ENCODE results near the gene MAML3. TPM values are rescaled to one million over a fixed set of nuclear protein-coding genes. Genes with fewer than 3 reads are reported as not detected.

The MAML3 gene
- total and polyA plus RNA-seq, 2 of the 13 experiments (the other 11 are each of a cell fraction or from before 2014, with no cell fraction given) = 0.05 to 0.13 TPM

- TF ChIP-seq ZBTB49 (CRISPR knock-in tag; IDR thresholded peaks at IDR 0.05; ENCODE audit: borderline replicate concordance) = no peak
- TF ChIP-seq U2AF2 (IDR thresholded peaks at IDR 0.05; ENCODE audit: low read depth, low read length) = 0 out of 2 replicates have a peak, but pooled peaks have one; percentile 64
- TF ChIP-seq ZSCAN30 (CRISPR knock-in tag; IDR thresholded peaks at IDR 0.05) = no peak
- TF ChIP-seq NFE2L2 (IDR thresholded peaks at IDR 0.05; ENCODE audit: low read length) = no peak
- no peak for TF ChIP-seq ZNF383 (CRISPR knock-in tag; IDR thresholded peaks at IDR 0.05; ENCODE audit: borderline replicate concordance)
- TF ChIP-seq ZBTB40 (IDR thresholded peaks at IDR 0.05) = no peak
- TF ChIP-seq ZBTB40 (CRISPR knock-in tag; IDR thresholded peaks at IDR 0.05) = peak; percentile 55; the same call in 1 of the 2 replicates
- no peak for TF ChIP-seq ZNF510 (CRISPR knock-in tag; IDR thresholded peaks at IDR 0.05; ENCODE audit: low read depth)
- TF ChIP-seq CAMTA2 (CRISPR knock-in tag; IDR thresholded peaks at IDR 0.05; ENCODE audit: borderline replicate concordance) = no peak
- TF ChIP-seq FOXK2 (IDR thresholded peaks at IDR 0.05) = no peak
- peak; percentile 48 for TF ChIP-seq HMG20B (CRISPR knock-in tag; conservative IDR thresholded peaks at IDR 0.05)
- no peak for TF ChIP-seq FOXA1 (IDR thresholded peaks at IDR 0.05)
- peak; percentile 98 for TF ChIP-seq FOXA1 (CRISPR knock-in tag; IDR thresholded peaks at IDR 0.05)
- no peak; the same call in 1 of the 2 replicates for TF ChIP-seq SOX13 (IDR thresholded peaks at IDR 0.05)
- peak in 1 of 2 experiments; percentile 54; a peak in 1 of 4 replicates for TF ChIP-seq SOX13 (CRISPR knock-in tag; conservative IDR thresholded peaks at IDR 0.05 in 1 of 2, IDR thresholded peaks at IDR 0.05 in 1 of 2)
- TF ChIP-seq ZIK1 (CRISPR knock-in tag; IDR thresholded peaks at IDR 0.05; ENCODE audit: borderline replicate concordance, low read depth) = peak; percentile 49; the same call in 1 of the 2 replicates
- no peak for TF ChIP-seq CREB1 (IDR thresholded peaks at IDR 0.05)
- TF ChIP-seq CREB1 (CRISPR knock-in tag; IDR thresholded peaks at IDR 0.05) = no peak
- no peak for TF ChIP-seq ZNF724P (CRISPR knock-in tag; IDR thresholded peaks at IDR 0.05; ENCODE audit: borderline replicate concordance)
- TF ChIP-seq ZNF7 (CRISPR knock-in tag; IDR thresholded peaks at IDR 0.05) = no peak
Measured at GRCh38 chr4:140153718-140154571, at the start of gene MAML3 (continued).

Measured in HepG2 (cell line).